OCI-LY1 (cell line): Measurements from ENCODE around the gene LRRFIP1.

Experiments used
- H2AFZ ChIP-seq: fragments of 200-600 bp; sonication (generic), shearing (Covaris generic); 2 replicates; pipeline ENCODE4 v1.6.0; 2014; ENCODE audit warnings: antibody characterized with exemption, mild to moderate bottlenecking, low read length
- H3F3A ChIP-seq: fragments of 200-600 bp; sonication (generic), shearing (Covaris generic); 2 replicates; pipeline ENCODE4 v1.6.0; 2014; ENCODE audit warnings: mild to moderate bottlenecking, antibody characterized with exemption, low read length, moderate library complexity; ENCODE audit not compliant: insufficient read depth
- H3K27ac ChIP-seq: fragments of 200-600 bp; sonication (generic); 2 replicates; pipeline ENCODE4 v1.5.1; 2014; ENCODE audit warnings: low read length, mixed run types, mild to moderate bottlenecking, low read depth; ENCODE audit not compliant: poor library complexity, severe bottlenecking
- H3K27me3 ChIP-seq: fragments of 200-600 bp; sonication (generic); 2 replicates; pipeline ENCODE4 v1.6.0; 2014; ENCODE audit warnings: antibody characterized with exemption, mild to moderate bottlenecking, low read length, moderate library complexity; ENCODE audit not compliant: insufficient read depth
- H3K36me3 ChIP-seq: fragments of 200-600 bp; sonication (generic); 2 replicates; pipeline ENCODE4 v1.6.1; 2014; ENCODE audit warnings: mild to moderate bottlenecking, antibody characterized with exemption, low read length, moderate library complexity, mixed read lengths; ENCODE audit not compliant: insufficient read depth
- H3K4me1 ChIP-seq: fragments of 200-600 bp; sonication (generic); 2 replicates; pipeline ENCODE4 v1.5.1; 2014; ENCODE audit warnings: mild to moderate bottlenecking, low read length, moderate library complexity; ENCODE audit not compliant: insufficient read depth, severe bottlenecking
- H3K4me2 ChIP-seq: fragments of 200-600 bp; sonication (generic), shearing (Covaris generic); 2 replicates; pipeline ENCODE4 v1.6.1; 2014; ENCODE audit warnings: low read length
- H3K4me3 ChIP-seq: fragments of 200-600 bp; sonication (generic); 2 replicates; pipeline ENCODE4 v1.5.1; 2014; ENCODE audit warnings: low read length, low read depth, mild to moderate bottlenecking, mixed read lengths; ENCODE audit not compliant: poor library complexity, severe bottlenecking
- H3K79me2 ChIP-seq: fragments of 200-600 bp; shearing (Covaris generic); 2 replicates; pipeline ENCODE4 v1.6.1; 2016; ENCODE audit warnings: mixed run types, low read length, mixed read lengths; ENCODE audit not compliant: insufficient read depth
- H3K9ac ChIP-seq: fragments of 200-600 bp; sonication (generic), shearing (Covaris generic); 2 replicates; pipeline ENCODE4 v1.6.1; 2014; ENCODE audit warnings: mild to moderate bottlenecking, low read length, mixed read lengths
- H3K9me2 ChIP-seq: fragments of 200-600 bp; sonication (generic), shearing (Covaris generic); 2 replicates; pipeline ENCODE4 v1.6.1; 2014; ENCODE audit warnings: low read depth, mild to moderate bottlenecking, low read length, mixed read lengths
- H3K9me3 ChIP-seq: fragments of 200-600 bp; shearing (Covaris generic); 2 replicates; pipeline ENCODE4 v1.6.1; 2014; ENCODE audit warnings: low read length, mixed read lengths
- H4K20me1 ChIP-seq: fragments of 200-600 bp; sonication (generic), shearing (Covaris generic); 2 replicates; pipeline ENCODE4 v1.6.0; 2016; ENCODE audit warnings: mild to moderate bottlenecking, low read length; ENCODE audit not compliant: insufficient read depth
- EZH2 ChIP-seq: fragments of 200-600 bp; sonication (generic), shearing (Covaris generic); IDR thresholded peaks from 2 replicates; pipeline ENCODE4 v1.8.0; 2017; ENCODE audit warnings: borderline replicate concordance, mixed run types, mild to moderate bottlenecking, antibody characterized with exemption, low read length, moderate library complexity, mixed read lengths
- TF ChIP-seq, protein P1 (sequence below): fragments of 200-600 bp; sonication (generic), shearing (Covaris generic); IDR thresholded peaks from 2 replicates; pipeline ENCODE4 v1.5.1; 2017; ENCODE audit warnings: mild to moderate bottlenecking, antibody characterized with exemption, low read length, moderate library complexity, mixed read lengths

LRRFIP1 gene

DNA sequence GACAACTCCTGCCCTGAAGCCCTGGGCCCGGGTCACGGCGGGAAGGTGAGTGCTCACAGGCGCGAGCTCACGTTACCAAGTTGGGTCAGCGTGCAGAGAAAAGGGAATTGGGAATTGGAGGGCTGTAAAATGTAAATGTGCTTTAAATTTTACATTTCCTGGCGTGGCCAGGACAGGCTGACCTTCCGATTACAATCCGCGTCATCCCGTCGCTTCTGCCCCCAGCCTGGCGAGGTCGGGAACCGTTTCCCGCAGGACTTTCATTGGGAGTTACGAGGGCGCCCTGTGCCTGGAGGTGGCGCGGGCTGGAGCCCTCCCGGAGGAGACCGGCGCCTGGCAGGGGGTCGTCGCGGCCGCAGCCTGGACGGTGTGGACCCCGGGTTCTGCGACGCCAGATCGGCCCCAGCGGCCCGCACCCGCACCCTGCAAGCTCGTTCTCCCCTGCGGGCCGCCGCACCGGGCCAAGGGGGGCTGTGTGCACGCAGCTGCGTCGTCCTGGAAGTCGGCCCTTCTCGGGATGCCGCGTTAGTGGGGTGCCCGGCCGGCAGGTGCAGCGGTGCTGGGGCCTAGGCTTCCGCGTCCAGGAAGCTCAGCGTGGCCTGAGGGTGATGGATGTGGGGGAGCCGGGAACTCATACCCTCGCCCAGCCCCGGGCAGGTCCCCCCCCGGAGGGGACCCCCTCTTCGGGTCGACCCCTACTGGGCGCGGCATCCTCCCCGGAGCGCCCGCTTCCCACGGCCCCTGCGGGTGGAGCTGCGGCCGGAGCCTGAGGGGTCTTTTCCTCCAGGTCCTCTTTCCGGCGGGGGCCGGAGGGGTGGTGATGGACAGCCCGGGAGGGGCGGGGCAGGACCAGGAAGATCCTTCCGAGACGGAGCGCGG lies 63.9 kb downstream of the LRRFIP1 start:
- peak overlapping the region; percentile 79 for H3K4me2 ChIP-seq
- peaks cover 52% of the 10 kb centered on the region for H3K4me1 ChIP-seq
- H3K9me3 ChIP-seq: no peaks in the 10 kb centered on the region
- no peaks in the 10 kb centered on the region for H3K36me3 ChIP-seq
- H3K79me2 ChIP-seq: peaks cover 37% of the 10 kb centered on the region
- H3K27me3 ChIP-seq: no peaks in the 10 kb centered on the region
- 0 out of 2 replicates have a peak overlapping the region, but pooled peaks have one; percentile 45 for H2AFZ ChIP-seq
- H3K27ac ChIP-seq: no peak overlapping the region
- H4K20me1 ChIP-seq: no peaks in the 10 kb centered on the region
- H3K4me3 ChIP-seq: peak overlapping the region; percentile 83
- H3K9me2 ChIP-seq: no peaks in the 10 kb centered on the region
- H3K9ac ChIP-seq: peak overlapping the region; percentile 79
- TF ChIP-seq EZH2: no peak
- TF ChIP-seq, protein P1, sequence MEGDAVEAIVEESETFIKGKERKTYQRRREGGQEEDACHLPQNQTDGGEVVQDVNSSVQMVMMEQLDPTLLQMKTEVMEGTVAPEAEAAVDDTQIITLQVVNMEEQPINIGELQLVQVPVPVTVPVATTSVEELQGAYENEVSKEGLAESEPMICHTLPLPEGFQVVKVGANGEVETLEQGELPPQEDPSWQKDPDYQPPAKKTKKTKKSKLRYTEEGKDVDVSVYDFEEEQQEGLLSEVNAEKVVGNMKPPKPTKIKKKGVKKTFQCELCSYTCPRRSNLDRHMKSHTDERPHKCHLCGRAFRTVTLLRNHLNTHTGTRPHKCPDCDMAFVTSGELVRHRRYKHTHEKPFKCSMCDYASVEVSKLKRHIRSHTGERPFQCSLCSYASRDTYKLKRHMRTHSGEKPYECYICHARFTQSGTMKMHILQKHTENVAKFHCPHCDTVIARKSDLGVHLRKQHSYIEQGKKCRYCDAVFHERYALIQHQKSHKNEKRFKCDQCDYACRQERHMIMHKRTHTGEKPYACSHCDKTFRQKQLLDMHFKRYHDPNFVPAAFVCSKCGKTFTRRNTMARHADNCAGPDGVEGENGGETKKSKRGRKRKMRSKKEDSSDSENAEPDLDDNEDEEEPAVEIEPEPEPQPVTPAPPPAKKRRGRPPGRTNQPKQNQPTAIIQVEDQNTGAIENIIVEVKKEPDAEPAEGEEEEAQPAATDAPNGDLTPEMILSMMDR: no peak
- 0 out of 2 replicates have a peak, but pooled peaks cover 2% of the 10 kb centered on the region for H3F3A ChIP-seq

DNA sequence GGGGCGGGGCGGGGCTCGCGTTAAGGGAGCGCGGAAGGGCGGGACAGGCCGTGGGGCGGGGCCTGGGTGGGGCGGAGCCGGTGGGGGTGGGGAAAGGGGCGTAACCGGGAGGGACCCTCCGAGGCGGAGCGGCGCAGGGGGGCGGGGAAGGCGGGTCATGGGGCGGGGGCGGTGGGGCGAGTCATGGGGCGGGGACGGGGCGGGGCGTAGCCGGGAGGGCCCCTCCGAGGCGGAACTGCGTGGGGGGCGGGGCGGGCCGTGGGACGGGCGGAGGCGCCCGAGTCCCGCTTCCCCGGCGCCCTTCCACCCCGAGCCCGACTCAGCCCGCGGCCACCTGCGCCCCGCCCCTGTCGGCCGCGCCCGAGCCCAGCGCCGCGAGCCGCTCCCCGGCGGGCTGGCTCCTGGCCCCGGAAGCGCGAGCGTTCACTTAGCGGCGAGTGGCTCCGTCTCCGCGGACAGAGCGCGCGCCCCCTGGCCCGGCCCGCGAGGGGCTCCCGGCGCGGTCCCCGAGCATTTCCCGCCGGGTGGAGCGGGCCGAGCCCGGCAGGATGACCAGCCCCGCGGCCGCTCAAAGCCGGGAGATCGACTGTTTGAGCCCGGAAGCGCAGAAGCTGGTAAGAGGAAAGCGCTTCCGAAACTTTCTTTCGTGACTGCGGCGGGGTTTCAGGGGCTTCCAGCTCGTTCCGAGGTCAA lies 64.7 kb downstream of the LRRFIP1 start:
- H3K4me2 ChIP-seq: peak overlapping the region; percentile 87
- no peaks in the 10 kb centered on the region for H4K20me1 ChIP-seq
- peak overlapping the region; percentile 96 for H3K27ac ChIP-seq
- H2AFZ ChIP-seq: no peak overlapping the region
- no peaks in the 10 kb centered on the region for H3K9me3 ChIP-seq
- H3K79me2 ChIP-seq: peaks cover 37% of the 10 kb centered on the region
- peak overlapping the region; percentile 83 for H3K4me3 ChIP-seq
- H3K4me1 ChIP-seq: peaks cover 60% of the 10 kb centered on the region
- no peaks in the 10 kb centered on the region for H3K27me3 ChIP-seq
- no peak for TF ChIP-seq EZH2
- TF ChIP-seq, protein P1: no peak
- H3K36me3 ChIP-seq: no peaks in the 10 kb centered on the region
- H3K9ac ChIP-seq: peak overlapping the region; percentile 93
- H3F3A ChIP-seq: 0 out of 2 replicates have a peak, but pooled peaks cover 7% of the 10 kb centered on the region
- H3K9me2 ChIP-seq: no peaks in the 10 kb centered on the region

DNA sequence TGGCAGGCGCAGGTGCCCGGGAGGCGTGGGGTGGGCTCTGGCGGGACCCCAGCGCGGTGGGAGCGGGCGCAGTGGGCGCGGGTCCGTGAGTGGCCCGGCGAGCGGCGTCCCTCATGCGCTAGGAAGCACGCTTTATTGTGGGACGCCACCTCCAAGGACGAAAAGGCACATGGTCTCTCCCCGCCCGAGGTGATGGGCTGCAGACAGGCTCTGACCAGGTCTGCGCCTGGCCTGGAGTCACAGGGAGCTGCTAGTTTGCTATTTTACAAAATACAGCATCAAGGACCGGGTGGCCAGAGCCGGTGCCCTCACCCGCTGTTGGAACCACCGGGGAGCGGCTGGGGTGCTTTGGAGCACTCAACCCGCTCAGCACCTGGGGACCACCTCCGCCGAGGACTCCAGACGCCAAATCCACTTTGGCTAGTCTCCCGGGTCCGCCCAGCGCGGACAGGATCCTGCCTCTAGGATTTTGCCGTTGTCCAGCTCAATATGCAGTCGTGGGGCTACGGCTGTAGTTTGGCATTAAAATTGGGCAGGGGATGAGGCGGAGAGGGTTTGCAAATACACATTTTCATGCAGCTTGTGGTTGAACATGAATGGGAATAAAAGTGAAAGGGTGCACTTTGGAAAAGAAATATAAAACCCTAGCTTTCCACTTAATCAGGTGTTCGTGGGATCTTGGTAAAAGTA lies 65.4 kb downstream of the LRRFIP1 start:
- Histone ChIP-seq H2AFZ (no peak overlapping the region), H3K27ac (peak overlapping the region; percentile 96), H3K9me2 (no peaks in the 10 kb centered on the region), H3K4me2 (peak overlapping the region; percentile 87), H4K20me1 (no peaks in the 10 kb centered on the region), H3K4me1 (peaks cover 63% of the 10 kb centered on the region), H3K79me2 (peaks cover 44% of the 10 kb centered on the region), H3K27me3 (no peaks in the 10 kb centered on the region), H3K9ac (peak overlapping the region; percentile 93), H3K9me3 (no peaks in the 10 kb centered on the region), H3K4me3 (peak overlapping the region; percentile 78), H3F3A (0 out of 2 replicates have a peak, but pooled peaks cover 7% of the 10 kb centered on the region), H3K36me3 (no peaks in the 10 kb centered on the region)
- TF ChIP-seq, protein P1: no peak
- TF ChIP-seq EZH2: no peak
